Activated gamma-delta T cell (primary cell): ENCODE data around the gene CREB5.

Experiments used
- DNase-seq: peaks from one replicate; lab custom pipeline; 2025; lab: John Stamatoyannopoulos, UW

CREB5 gene

GRCh38 chr7:28747404-28747803 lies 335.1 kb downstream of the CREB5 start:
- DNase-seq: no peak

DNA sequence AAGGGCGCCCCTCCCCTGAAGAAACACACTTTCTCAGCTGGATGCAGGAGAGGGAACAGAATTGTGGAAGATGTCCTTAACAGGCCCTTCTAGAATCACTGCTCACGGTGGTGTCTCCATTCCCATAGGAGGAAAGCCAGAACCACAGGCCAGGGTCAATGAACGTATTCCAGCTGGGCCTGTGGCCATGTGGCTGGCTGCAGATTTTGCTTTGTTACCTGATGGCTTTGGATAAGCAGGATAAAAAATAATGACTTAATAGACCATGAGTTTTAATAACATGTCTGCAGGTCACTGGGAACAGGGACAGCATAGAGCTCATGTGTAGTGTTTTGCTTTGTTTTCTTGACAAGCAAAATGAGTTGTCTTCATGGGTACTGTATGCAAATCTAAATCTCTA lies 335.5 kb downstream of the CREB5 start:
- DNase-seq: no peak

GRCh38 chr7:28748346-28748745 lies 336.0 kb downstream of the CREB5 start:
- no peak for DNase-seq

DNA sequence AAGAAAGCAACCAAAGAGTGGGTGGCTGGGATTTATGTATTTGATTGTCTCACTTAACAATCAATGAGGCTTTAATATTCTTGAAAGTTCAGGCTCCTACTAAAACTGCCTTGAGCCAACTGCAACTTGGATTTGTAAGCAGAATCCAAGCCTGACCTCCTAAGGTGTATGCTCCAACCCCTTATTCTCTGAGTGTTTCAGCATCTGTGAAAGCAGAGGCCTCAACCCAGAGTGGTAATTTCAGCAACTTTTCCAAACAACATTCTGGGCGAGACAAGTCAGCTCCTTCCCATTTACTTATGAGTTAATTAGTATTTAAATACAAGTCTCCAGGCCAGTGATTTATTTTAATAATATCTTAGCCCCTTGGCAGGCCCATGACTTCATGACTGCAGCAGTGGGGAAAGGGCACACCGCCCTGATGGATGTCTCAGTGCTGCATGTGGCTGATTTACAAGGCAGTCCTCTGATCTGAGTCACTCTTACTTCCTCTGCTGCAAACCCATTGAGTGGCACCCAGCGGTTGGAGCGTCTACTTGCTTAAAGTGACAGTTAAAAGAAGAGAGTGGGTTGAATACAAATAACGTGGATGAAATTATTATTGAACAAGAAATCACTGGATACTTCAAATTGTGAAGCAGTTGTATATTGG lies 336.7 kb downstream of the CREB5 start:
- no peak for DNase-seq

DNA sequence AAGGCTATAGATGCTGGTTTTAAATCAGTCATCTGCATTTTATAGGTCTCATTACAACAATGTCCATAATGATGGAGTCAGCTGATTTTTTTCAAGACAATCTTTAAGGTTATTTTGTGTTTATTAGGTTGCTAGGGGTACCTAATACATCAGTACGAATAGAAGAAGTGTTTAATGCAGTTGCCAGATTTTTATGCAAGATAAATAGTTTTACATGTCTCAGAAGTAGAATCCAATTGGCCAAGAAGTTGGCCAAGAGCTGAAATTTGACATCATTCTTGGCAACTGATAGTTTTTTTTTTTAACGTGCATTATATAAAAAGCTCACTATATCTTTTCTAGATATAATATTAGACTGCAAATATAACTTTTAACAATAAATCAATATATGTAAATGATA lies 337.3 kb downstream of the CREB5 start:
- no peak for DNase-seq

GRCh38 chr7:28750981-28751380 lies 338.7 kb downstream of the CREB5 start:
- DNase-seq: no peak

- no peak for DNase-seq
Observed at GRCh38 chr7:28753613-28754012, 341.3 kb downstream of the CREB5 start.

DNA sequence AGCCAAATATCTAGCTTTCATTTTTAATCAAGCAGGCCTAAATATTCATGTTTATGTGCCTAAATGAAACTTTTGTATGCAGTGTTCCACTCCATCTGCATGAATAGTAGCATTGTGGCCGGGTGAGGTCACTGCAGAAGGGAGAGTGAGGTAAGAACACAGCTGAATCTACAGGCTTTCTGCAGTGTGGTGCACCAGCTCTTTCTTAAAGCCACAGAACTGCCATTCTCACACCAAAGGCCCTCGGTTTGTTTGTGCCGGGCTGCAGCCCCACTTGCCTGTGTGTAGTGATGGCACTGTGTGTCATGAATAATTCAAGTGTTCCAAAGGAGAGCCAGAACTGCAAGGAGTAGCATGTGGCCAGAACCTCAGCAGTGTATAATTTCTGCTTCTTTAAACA lies 341.7 kb downstream of the CREB5 start:
- DNase-seq: no peak

GRCh38 chr7:28754447-28754846 lies 342.1 kb downstream of the CREB5 start:
- DNase-seq: no peak

GRCh38 chr7:28755255-28755654 lies 342.9 kb downstream of the CREB5 start:
- no peak for DNase-seq

DNA sequence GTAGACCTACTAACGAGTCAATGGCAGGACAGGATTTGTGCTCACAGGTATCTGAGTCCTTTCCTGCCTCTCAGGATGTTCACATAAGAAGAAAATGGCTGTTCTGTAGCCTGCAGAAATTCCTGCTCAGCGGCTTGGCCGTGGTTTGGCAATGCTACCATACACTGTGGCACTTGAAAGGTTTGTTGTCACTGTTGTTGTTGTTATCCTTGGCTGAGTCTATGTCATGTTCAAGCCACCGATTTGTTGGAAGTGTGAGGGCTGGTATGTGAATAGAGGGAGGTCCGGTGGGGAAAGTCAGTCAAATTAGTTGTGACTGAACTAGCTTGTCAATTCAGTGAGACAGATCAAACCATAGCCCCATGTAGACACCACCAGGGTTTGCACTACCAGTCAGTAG lies 345.9 kb downstream of the CREB5 start:
- no peak for DNase-seq

DNA sequence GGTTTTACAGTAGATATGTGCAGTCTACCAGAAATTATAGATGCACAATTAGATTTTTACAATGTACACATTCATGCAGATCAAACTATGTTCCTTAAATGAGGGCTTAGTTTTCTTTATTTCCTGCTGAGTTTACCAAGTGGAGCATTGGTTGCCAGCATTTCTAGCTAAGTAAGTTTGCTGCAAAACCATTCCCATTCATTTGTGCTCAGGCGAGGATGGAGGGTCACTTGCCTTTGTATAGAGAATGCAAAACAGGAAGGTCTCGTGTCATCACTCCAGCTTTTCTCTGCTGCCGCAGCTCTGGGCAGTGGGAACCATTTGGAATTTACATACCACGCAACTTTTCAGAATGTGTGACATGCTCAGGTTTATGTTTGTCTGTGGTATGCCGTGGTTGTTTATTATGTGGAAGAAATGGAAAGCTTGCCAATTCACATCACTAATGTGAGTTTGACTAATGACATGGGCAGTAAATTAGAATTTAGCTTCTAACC lies 347.2 kb downstream of the CREB5 start:
- no peak for DNase-seq

DNA sequence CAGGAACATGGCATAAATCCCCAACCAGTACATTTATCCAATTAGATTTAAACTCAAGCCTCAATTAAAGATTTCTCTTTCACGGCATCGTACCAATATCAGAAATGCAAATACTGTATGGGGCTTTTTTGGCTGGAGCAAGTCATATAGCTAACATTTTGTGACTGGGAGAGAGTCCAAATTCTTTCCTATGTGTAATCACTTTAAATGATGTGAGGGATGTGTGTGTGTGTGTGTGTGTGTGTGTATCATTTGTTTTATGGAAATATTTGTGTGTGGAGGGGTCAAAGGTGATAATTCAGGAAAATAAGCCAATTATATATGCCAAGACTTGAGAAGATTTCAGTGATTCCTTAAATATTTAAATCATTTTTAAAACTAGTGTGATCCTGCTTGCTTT lies 349.2 kb downstream of the CREB5 start:
- DNase-seq: no peak

GRCh38 chr7:28762651-28763050 lies 350.3 kb downstream of the CREB5 start:
- DNase-seq: no peak

DNA sequence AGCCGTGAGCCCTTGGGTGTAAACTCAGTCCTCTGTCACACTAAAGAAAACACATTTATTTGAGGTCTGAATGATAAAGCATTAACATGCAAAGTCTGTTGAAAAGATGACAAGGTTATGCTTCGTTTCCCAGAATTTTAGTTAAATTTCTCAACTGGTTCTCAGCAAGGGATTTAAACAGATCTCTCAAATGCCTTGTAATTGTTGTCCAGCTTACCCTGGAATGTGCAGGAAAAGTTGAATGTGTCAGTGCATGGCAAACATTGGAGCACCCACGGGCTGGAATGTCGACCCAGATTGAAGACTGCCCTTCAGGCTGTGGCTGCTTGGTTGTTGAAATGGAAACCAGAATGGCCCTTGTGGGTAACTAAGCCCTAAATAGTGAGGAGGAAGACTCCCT lies 354.0 kb downstream of the CREB5 start:
- no peak for DNase-seq

DNA sequence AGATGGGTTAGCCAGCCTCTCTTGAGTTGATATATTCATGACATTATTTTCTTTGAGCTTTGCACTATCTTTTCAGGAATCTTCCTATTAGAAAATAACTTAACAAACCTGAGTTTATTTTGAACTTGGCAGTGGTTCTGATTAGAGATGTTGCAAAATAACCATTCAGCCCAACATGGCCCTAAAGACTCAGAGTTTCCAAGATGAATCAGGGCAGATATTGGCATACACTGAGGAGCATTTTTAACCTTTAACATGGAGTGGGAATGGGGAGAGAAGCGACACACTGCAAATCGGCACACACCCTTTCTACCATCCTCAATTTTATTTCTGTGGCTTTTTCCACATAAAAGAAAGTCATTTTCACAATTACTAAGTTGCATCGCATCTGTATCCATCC lies 355.0 kb downstream of the CREB5 start:
- no peak for DNase-seq

- no peak for DNase-seq
Observed at GRCh38 chr7:28768577-28769147, 356.3 kb downstream of the CREB5 start.

DNA sequence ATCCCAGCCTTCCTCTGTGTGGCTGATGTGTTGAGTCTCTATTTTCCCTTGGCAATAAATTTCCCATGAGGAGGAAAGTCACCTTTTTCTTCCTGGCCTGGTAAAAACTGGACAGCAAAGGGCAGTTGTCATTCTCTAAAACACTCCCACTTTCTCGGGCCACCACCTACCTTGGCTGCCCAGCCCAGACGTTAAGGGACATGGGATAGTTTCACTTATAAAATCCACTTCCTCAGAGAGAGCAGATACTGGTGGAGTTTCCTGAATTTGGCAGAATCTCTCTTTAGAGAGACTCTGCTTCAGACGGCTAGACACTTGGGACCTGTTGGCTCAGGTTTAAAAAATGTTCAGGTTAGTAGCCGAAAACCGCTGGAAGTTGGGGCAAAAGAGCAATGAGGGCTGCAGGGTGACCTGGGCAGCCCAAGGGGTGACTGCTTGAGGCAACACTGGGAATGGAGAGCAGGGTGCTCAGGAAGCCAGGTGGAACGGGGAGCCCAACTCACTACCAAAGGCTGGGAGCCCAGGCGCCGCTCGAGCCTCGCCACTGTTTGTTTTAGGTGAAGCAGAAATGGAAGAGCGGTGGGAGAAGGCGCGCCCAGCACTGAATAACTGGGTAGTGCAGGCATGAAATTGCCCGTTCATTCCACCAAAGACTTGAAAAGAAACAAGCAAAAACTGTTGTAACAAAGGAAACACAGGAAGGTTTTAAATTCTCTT lies 359.7 kb downstream of the CREB5 start:
- DNase-seq: no peak

GRCh38 chr7:28773423-28774145 lies 361.3 kb downstream of the CREB5 start:
- no peak for DNase-seq

- DNase-seq: no peak
Observed at GRCh38 chr7:28774261-28774988, 362.1 kb downstream of the CREB5 start.

GRCh38 chr7:28776463-28777157 lies 364.3 kb downstream of the CREB5 start:
- DNase-seq: no peak
